ENCODE data around the gene RPL10A. TPM values are rescaled to one million over a fixed set of nuclear protein-coding genes. Genes with fewer than 3 reads are reported as not detected.

RPL10A gene
- total and polyA plus RNA-seq, 10 donors, result 962 to 3,148 (median 1,054) TPM

DNA sequence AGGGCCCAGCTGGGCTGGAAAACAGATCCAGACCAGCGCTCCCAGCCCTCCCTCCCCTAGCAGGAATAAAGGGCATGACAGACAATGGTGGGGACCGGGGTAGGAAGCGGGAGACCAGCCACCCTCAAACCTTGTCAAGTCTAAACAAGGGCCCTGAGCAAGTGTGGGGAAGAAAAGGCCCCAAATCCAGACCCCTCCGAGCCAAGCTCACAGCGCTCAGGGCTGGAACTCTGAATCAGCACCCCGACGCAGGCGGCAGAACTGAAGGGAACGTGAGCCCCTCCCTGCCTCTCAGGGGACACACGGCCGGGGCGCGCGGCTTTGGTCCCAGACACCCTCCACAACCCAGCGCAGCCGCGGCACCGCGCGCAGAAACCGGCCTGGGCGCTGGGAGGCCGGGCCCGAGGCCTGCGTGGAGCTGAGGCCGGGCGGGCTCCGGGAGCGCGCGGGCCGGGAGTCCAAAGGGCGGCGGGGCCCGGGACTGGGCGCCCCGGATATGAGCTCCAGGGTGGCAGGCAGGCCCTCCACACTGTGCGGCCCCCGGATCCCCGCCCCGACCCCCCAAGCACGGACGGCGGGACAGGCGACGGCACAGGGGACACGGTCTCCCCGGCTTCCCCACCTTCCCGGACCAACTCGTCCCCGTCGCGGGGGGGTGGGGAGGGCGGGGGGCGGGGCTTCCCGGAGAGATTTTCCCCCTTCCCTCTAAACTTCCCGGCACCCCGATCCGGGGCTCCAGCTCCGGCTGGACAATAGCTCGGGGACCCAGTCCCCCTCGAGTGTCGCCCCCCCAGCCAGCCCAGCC, 28.0 kb downstream of the RPL10A start:
- Histone ChIP-seq H3K36me3 (no peaks in the 10 kb centered on the region), H3K4me3 (peak overlapping the region; percentile 48 to 86 (median 68)), H3K27ac (peak overlapping the region; percentile 20 to 86 (median 80)), H3K9me3 (no peaks in the 10 kb centered on the region), H3K27me3 (replicated peaks in 1 of 7) (peaks cover 0 to 88% (median 25%) of the 10 kb centered on the region in 7 donors), H3K4me1 (peaks cover 5 to 72% (median 43%) of the 10 kb centered on the region in 6 donors)
- TF ChIP-seq, protein P1, sequence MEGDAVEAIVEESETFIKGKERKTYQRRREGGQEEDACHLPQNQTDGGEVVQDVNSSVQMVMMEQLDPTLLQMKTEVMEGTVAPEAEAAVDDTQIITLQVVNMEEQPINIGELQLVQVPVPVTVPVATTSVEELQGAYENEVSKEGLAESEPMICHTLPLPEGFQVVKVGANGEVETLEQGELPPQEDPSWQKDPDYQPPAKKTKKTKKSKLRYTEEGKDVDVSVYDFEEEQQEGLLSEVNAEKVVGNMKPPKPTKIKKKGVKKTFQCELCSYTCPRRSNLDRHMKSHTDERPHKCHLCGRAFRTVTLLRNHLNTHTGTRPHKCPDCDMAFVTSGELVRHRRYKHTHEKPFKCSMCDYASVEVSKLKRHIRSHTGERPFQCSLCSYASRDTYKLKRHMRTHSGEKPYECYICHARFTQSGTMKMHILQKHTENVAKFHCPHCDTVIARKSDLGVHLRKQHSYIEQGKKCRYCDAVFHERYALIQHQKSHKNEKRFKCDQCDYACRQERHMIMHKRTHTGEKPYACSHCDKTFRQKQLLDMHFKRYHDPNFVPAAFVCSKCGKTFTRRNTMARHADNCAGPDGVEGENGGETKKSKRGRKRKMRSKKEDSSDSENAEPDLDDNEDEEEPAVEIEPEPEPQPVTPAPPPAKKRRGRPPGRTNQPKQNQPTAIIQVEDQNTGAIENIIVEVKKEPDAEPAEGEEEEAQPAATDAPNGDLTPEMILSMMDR (IDR thresholded peaks at IDR 0.05 in 8 of 11, conservative IDR thresholded peaks at IDR 0.05 in 3 of 11), result no peak
- TF ChIP-seq POLR2AphosphoS5 (IDR thresholded peaks at IDR 0.05) (no peak), POLR2A (IDR thresholded peaks at IDR 0.05) (no peak)
- intact Hi-C loops (cut with DNase I; ENCODE audit: low total_unique reads), result no loop called here
- WGBS, 5 donors, result 22 to 72% (median 45%) methylated on average over 8 to 63 of the region's 63 CpGs
- DNase-seq, result no peak

DNA sequence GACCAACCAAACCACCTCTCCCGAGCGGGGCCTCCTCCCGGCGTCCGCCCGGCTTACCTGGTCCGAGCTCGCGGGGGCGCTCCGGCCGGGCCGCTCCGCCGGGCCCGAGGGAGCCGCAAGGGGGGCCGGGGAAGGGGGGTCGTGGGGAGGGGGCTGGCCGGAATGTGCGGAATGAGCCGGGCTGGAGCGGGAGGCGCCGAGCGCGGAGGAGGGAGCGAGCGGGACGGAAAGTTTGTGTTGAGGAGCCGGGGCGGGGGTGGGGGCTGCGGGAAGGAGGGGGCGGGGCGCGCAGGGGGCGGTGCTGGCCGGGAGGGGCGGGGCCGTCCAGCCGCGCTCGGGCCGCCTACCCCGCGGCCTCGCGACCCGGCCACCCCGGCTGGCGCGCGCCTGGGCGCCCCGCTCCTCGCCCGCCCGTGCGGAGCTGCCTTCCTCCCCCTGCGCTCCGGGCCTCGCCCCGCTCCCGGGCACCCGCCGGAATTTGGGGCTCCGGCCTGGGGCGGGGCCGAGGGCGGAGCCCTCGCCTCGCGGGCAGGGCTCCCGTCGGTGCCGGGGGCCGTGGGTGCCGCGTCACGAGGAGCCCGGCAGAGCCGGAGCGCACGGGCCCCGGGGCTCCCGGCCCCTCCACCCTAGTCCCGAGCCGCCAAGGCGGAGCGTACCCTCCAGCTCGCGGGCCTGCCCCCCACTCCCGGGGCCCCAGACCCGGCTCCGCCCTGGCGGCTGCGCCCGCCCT, 28.8 kb downstream of the RPL10A start, which contains the start of gene TEAD3:
TSS of gene TEAD3 (minus strand) at position 239 of the 730 bp plus-strand sequence.
- Histone ChIP-seq H3K4me3 (peak within 1 kb of the TSS; percentile 48 to 86 (median 68)), H3K4me1 (peaks cover 5 to 65% (median 39%) of the 10 kb centered on the region in 6 donors), H3K27ac (peak within 1 kb of the TSS; percentile 55 to 86 (median 84)), H3K36me3 (no peaks in the 10 kb centered on the region), H3K9me3 (no peaks in the 10 kb centered on the region), H3K27me3 (replicated peaks in 1 of 7) (peaks cover 0 to 88% (median 25%) of the 10 kb centered on the region in 7 donors)
- 0 to 1% (median 1%) methylated on average over 6 to 92 of the region's 98 CpGs for WGBS, 5 donors
- intact Hi-C loops (cut with DNase I; ENCODE audit: low total_unique reads), result no loop called here
- DNase-seq, result peak; percentile 84
- TF ChIP-seq POLR2AphosphoS5 (IDR thresholded peaks at IDR 0.05), result no peak
- no peak for TF ChIP-seq POLR2A (IDR thresholded peaks at IDR 0.05)
- TF ChIP-seq, protein P1 (IDR thresholded peaks at IDR 0.05 in 8 of 11, conservative IDR thresholded peaks at IDR 0.05 in 3 of 11), result no peak

DNA sequence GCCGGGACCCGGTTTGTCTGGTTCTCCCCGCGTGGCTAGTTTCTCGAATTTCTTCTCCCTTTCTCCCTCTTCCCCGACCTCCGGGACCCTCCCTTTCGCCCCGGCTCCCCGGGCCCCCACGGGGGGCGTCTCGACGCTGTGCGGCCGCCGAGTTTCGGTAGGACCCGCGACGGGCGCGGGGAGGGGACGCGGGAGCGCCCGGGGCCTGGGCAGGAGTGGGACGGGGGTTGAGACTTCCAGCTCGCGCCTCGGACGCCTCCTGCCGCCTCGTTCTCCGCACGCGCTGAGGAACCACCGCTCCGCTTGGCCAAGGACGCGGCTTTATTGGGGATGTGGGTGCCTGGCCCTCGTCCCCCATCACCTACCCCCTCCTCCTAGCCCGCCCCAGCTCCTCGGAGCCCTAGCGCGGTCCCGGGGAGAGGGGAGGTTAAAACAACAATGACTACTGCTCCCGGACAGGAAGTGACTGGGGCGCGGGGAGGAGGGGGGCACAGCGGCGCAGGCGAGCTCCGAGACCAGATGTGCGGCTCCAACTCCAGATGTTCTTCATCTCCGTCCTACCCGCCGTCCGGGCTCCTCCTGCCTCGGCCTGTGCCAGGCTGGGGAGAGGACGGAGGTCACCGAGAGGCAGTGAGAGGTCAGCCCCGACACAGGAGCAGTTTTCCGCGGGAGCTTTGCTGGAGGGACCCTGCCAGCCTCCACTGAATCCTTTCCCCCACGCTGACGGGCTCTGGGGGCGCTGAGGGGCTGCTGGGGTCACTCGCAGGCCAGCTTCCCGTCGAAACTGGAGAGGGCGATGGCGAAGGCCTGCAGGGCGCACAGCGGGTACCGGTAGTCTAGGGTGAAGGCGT, 29.6 kb downstream of the RPL10A start:
- peak; percentile 86 for DNase-seq
- intact Hi-C loops (cut with DNase I; ENCODE audit: low total_unique reads), result no loop called here
- WGBS, 5 donors, result 2 to 7% (median 6%) methylated on average over 55 to 77 of the region's 77 CpGs
- Histone ChIP-seq H3K27ac (peak overlapping the region; percentile 55 to 86 (median 84)), H3K9me3 (no peaks in the 10 kb centered on the region), H3K4me3 (peak overlapping the region; percentile 48 to 86 (median 68)), H3K27me3 (replicated peaks in 1 of 7) (peaks cover 0 to 88% (median 25%) of the 10 kb centered on the region in 7 donors), H3K36me3 (no peaks in the 10 kb centered on the region), H3K4me1 (peaks cover 5 to 57% (median 36%) of the 10 kb centered on the region in 6 donors)
- TF ChIP-seq POLR2A (IDR thresholded peaks at IDR 0.05), result no peak
- TF ChIP-seq, protein P1 (IDR thresholded peaks at IDR 0.05 in 8 of 11, conservative IDR thresholded peaks at IDR 0.05 in 3 of 11), result peak in 1 of 11 experiments; percentile 13
- peak; percentile 39 to 78 (median 70) for TF ChIP-seq POLR2AphosphoS5 (IDR thresholded peaks at IDR 0.05)

All from spleen (tissue), 11 donors.